DND-41 (cell line): ENCODE measurements around the gene STK32B.

Experiments used
- ATAC-seq: fragments of 200-7000 bp; cut with Tn5 transposase; 3 replicates; pipeline ENCODE4 v1.9.1; 2021; ENCODE audit warnings: low read depth; ENCODE audit not compliant: insufficient read depth
- DNase-seq: peaks from one replicate; pipeline ENCODE4 v3.0.0-alpha.2; 2020
- H2AFZ ChIP-seq: 2 replicates; pipeline ENCODE4 v1.6.0; 2012; ENCODE audit warnings: low read depth, low read length
- H3K27ac ChIP-seq: 2 replicates; pipeline ENCODE4 v1.5.1; 2012; ENCODE audit warnings: low read length, inconsistent platforms
- H3K27me3 ChIP-seq: fragments of 200-600 bp; sonication (generic); 2 replicates; pipeline ENCODE4 v1.6.0; 2012; ENCODE audit warnings: low read length, mild to moderate bottlenecking, inconsistent platforms; ENCODE audit not compliant: insufficient read depth, poor library complexity
- H3K36me3 ChIP-seq: 2 replicates; pipeline ENCODE4 v1.5.1; 2012; ENCODE audit warnings: low read length, inconsistent platforms; ENCODE audit not compliant: insufficient read depth
- H3K4me1 ChIP-seq: 2 replicates; pipeline ENCODE4 v1.5.1; 2012; ENCODE audit warnings: mild to moderate bottlenecking, low read length; ENCODE audit not compliant: insufficient read depth
- H3K4me2 ChIP-seq: 2 replicates; pipeline ENCODE4 v1.6.0; 2012; ENCODE audit warnings: mild to moderate bottlenecking, moderate library complexity, low read length, inconsistent platforms; ENCODE audit not compliant: insufficient read depth
- H3K4me3 ChIP-seq, 2 experiments: fragments of 200-600 bp in 1 of 2; shearing (Covaris generic) in 1 of 2; 2 replicates each; pipeline ENCODE4 v1.5.1; 2012 to 2016; ENCODE audit warnings: inconsistent platforms in 2 of 2, low read length in 2 of 2, mild to moderate bottlenecking in 2 of 2, low read depth in 1 of 2, moderate library complexity in 1 of 2
- H3K79me2 ChIP-seq: 2 replicates; pipeline ENCODE4 v1.6.0; 2012; ENCODE audit warnings: low read length, inconsistent platforms; ENCODE audit not compliant: insufficient read depth
- H3K9ac ChIP-seq: 2 replicates; pipeline ENCODE4 v1.6.0; 2012; ENCODE audit warnings: low read depth, mild to moderate bottlenecking, inconsistent platforms, low read length, moderate library complexity
- H3K9me3 ChIP-seq: 2 replicates; pipeline ENCODE4 v1.5.1; 2012; ENCODE audit warnings: low read length, moderate library complexity, mild to moderate bottlenecking, inconsistent platforms; ENCODE audit not compliant: insufficient read depth, severe bottlenecking
- H4K20me1 ChIP-seq: 2 replicates; pipeline ENCODE4 v1.6.0; 2012; ENCODE audit warnings: low read length; ENCODE audit not compliant: insufficient read depth
- CTCF ChIP-seq: IDR thresholded peaks from 2 replicates; pipeline ENCODE4 v1.5.1; 2012; ENCODE audit warnings: borderline replicate concordance, low read length, moderate library complexity, mild to moderate bottlenecking; ENCODE audit not compliant: poor library complexity, severe bottlenecking; ENCODE audit errors: extremely low read depth
- EZH2 ChIP-seq: IDR thresholded peaks from 3 replicates; pipeline ENCODE4 v1.6.1; 2012; ENCODE audit warnings: borderline replicate concordance, low read depth, mild to moderate bottlenecking, moderate library complexity, low read length, inconsistent platforms; ENCODE audit not compliant: severe bottlenecking

The STK32B gene

DNA sequence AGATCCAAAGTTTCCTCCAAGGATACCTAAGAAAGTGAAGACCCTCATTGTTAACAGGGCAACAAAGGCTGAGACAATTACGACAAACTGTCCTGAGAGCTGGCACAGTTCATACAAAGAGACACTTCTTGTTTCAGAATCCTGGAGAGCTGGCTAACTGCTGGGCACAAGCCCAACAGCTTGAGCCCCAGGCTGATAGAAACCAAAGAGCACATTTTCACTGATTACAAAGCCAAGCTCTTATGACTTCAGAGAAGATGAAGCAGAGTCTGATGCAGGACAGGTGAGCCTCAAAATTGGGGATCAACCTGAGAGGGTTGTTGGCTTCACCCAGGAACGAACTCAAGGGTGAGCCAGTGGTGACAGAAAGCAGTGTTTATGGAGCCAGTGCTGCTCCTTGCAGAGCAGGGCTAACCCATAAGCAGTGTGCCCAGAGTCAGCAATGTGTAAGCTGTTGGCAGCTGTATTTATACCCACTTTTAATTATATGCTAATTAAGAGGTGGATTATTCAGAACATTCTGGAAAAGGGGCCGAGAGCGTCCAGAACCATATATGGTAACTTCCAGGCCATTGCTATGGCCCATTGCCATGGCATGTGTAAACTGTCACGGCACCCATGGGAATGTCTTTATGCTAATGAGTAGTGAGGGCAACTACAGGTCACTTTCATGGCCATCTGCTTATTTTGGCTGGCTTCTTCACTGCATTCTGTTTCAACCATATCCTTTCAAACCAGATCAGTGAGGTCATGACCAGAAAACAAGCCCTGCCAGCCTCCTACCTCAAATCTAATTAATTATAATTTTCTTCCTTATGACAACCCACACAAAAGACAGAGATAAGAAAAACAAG, 473.4 kb downstream of the STK32B start:
- H3K4me1 ChIP-seq: no peaks in the 10 kb centered on the region
- no peaks in the 10 kb centered on the region for H3K27me3 ChIP-seq
- H3K4me3 ChIP-seq: no peak overlapping the region
- H3K36me3 ChIP-seq: no peaks in the 10 kb centered on the region
- DNase-seq: no peak
- no peak for TF ChIP-seq EZH2
- no peak overlapping the region for H3K27ac ChIP-seq
- H3K9me3 ChIP-seq: no peaks in the 10 kb centered on the region
- H3K9ac ChIP-seq: no peak overlapping the region
- H4K20me1 ChIP-seq: no peaks in the 10 kb centered on the region
- no peak overlapping the region for H2AFZ ChIP-seq
- H3K79me2 ChIP-seq: no peaks in the 10 kb centered on the region
- H3K4me2 ChIP-seq: no peak overlapping the region
- ATAC-seq: no peak

DNA sequence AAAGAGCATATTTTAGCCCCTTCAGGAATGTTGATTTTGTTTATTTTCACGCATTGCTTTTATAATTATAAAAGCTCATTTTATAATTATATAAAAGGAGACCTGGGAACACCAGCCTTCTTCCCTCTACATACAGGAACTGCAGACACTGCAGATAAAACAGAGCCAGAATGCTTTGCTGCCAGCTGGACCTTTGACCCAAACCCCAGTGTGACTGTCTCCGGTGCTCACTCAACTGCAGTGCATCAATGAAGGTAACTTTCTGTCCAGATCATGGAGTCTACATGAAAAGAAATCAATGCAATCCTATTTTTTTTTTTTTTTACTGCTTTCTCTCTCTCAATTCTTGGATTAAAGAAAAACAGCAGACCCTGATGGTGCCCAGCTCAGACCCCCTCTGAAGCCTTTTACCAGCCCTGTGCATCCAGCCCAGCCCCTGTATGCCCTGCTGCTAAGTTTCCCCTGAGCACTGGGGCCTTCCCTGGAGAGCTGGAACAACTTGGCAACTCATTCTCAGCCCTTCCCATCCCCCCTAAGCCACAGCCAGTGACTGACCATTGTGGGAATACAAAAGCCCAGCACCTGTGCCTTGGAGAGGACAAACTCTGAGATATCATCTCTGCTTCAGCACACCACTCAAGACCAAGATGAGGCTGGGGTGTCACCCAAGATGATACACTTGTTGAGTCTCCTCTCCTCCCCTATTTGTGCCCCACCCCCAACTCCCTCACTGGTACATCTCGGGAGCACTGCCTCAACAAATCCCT, 475.0 kb downstream of the STK32B start:
- Histone ChIP-seq H3K36me3 (no peaks in the 10 kb centered on the region), H2AFZ (no peak overlapping the region), H4K20me1 (no peaks in the 10 kb centered on the region), H3K9ac (no peak overlapping the region), H3K9me3 (no peaks in the 10 kb centered on the region), H3K27ac (no peak overlapping the region), H3K4me3 (no peak overlapping the region), H3K27me3 (no peaks in the 10 kb centered on the region), H3K4me1 (no peaks in the 10 kb centered on the region), H3K79me2 (no peaks in the 10 kb centered on the region), H3K4me2 (no peak overlapping the region)
- ATAC-seq (no peak), DNase-seq (no peak)
- no peak for TF ChIP-seq CTCF
- TF ChIP-seq EZH2: no peak

DNA sequence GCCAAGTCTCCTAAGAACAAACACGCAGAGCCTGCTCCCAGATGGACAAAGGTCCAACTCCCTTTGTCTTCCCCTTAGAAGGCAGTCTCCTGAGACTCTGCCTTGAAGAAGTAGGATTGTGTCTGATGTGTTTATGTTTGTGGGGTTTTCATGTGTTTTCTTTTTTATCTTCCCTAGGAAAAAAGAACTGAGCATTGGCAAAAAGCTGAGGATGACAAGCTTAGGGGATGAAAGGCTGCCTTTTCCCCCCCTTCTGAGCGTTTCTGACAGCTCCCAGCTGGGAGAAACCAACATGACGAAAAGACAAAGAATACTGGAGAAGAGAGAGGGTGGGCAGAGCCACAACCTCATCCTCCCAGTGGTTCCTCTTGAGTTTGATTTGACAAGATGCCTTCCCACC, 475.9 kb downstream of the STK32B start:
- TF ChIP-seq CTCF (no peak), EZH2 (no peak)
- Histone ChIP-seq H3K79me2 (no peaks in the 10 kb centered on the region), H2AFZ (no peak overlapping the region), H3K9me3 (no peaks in the 10 kb centered on the region), H3K4me1 (no peaks in the 10 kb centered on the region), H4K20me1 (no peaks in the 10 kb centered on the region), H3K36me3 (no peaks in the 10 kb centered on the region), H3K4me3 (no peak overlapping the region), H3K4me2 (no peak overlapping the region), H3K27ac (no peak overlapping the region), H3K9ac (no peak overlapping the region), H3K27me3 (no peaks in the 10 kb centered on the region)
- DNase-seq: no peak
- ATAC-seq: no peak

DNA sequence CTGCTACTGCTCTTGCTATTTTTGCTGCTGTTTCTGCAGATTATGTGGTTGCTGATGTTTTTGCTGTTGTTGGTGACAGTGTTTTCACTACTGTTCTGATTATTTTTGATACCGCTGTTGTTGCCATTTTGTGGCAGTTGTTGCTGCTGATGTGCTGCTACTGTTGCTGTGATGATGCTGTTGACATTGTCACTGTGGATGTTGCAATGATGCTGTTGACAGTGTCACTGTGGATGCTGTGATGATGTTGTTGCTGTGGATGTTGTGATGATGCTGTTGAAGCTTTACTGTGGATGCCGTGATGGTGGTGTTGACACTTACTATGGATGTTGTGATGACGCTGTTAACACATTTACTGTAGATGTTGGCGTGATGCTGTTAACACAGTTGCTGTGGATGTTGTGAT, 476.8 kb downstream of the STK32B start:
- Histone ChIP-seq H3K27me3 (no peaks in the 10 kb centered on the region), H3K27ac (no peak overlapping the region), H3K4me3 (no peak overlapping the region), H3K36me3 (no peaks in the 10 kb centered on the region), H3K4me1 (no peaks in the 10 kb centered on the region), H3K9me3 (no peaks in the 10 kb centered on the region), H4K20me1 (no peaks in the 10 kb centered on the region), H3K9ac (no peak overlapping the region), H2AFZ (no peak overlapping the region), H3K79me2 (no peaks in the 10 kb centered on the region), H3K4me2 (no peak overlapping the region)
- ATAC-seq (no peak), DNase-seq (no peak)
- no peak for TF ChIP-seq EZH2
- TF ChIP-seq CTCF: no peak
